ENCODE measurements around the gene BANP.
"Not testable (repeated sequence)": the region's sequence is repeated elsewhere in the genome, so short reads cannot be mapped to it uniquely, and the experiment has no call there.

BANP gene

DNA sequence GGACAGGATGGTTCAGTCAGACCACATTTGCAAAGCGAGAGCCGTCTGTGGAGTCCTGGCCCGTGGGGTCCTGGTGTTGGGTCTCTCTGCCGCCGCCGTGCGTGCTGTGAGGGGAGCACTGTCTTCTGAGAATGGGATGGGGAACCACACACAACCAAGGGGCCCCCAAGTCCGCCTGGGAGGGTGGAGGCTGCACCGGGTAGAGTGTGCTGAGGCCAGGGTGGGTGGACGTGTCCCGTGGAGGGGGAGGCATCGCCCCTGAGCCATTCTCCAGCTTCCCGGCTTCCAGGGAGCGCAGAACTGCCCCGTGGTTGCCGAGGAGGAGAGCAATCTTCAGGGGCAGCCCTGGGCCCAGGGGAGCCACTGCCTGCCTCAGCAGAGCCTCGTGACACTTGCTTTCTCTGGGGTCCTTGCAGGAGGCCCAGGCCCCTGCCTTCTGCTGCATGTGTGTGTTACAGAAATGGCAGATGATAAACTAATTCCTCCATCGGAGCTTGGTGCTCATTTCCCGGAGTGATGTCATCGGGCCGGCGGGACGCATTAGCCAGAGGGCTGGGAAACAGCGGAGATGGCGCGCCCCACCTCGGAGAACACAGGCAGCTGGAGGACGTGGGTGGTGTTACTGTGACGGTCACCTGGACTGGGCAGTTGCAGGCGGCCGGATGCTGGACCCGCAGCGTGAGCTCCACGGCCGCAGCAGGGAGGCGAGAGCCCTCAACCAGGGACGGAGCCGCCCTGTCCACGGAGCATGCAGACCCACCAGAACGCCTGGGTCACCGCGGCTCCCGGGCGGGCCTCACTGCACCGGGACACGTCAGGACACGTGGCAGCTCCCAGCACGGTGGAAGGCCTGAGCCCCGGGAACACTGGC, 168.9 kb downstream of the BANP start:
- DNase-seq (ENCODE audit: low read depth, low spot score): not testable (repeated sequence)

DNA sequence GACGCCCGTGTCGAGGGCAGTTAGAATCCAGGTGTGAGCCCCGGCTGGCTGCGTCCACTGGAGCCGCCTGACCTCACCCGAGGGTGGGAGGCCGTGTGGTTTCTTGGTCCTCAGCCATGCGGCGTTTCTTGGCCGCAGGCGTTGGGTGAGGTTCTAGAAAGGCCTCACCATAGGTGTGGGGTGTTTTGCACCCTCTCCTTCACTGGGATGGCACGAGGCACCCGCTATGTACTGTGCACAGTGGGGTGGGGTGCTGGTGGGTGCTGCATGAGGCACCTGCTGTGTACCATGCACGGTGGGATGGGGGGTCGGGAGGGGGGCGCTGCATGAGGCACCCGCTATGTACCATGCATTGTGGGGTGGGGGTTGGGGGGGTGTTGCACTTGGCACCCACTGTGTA, 169.6 kb downstream of the BANP start:
- no peak for DNase-seq (ENCODE audit: low read depth, low spot score)

GRCh38 chr16:88121391-88121790, 170.2 kb downstream of the BANP start:
- DNase-seq (ENCODE audit: low read depth, low spot score): peak; percentile 67

- no peak for DNase-seq (ENCODE audit: low read depth, low spot score)
These were observed 170.8 kb downstream of the BANP start for GRCh38 chr16:88121886-88122580.

All from astrocyte of the hippocampus (primary cell).